ENCODE results near the gene SMG6.

SMG6 gene

GRCh38 chr17:2086306-2086705, 217.3 kb downstream of the SMG6 start:
- TF ChIP-seq MAX (IDR thresholded peaks at IDR 0.05; ENCODE audit: low read depth, low read length), result no peak
- TF ChIP-seq MYC (IDR thresholded peaks at IDR 0.05; ENCODE audit: low read depth, low read length), result no peak
- TF ChIP-seq POLR2A (IDR thresholded peaks at IDR 0.05; ENCODE audit: extremely low read depth, insufficient read length), result no peak
- no peak for TF ChIP-seq CTCF (IDR thresholded peaks at IDR 0.05; ENCODE audit: low read depth, low read length)
- no peak for DNase-seq (ENCODE audit: low read depth)
- no peak overlapping the region for H3K4me3 ChIP-seq (ENCODE audit: low read depth, low read length)

- TF ChIP-seq MAX (IDR thresholded peaks at IDR 0.05; ENCODE audit: low read depth, low read length), result no peak
- H3K4me3 ChIP-seq (ENCODE audit: low read depth, low read length), result no peak overlapping the region
- no peak for DNase-seq (ENCODE audit: low read depth)
These were observed 218.0 kb downstream of the SMG6 start for GRCh38 chr17:2085648-2085949.

- TF ChIP-seq CTCF (IDR thresholded peaks at IDR 0.05; ENCODE audit: low read depth, low read length) (no peak), MYC (IDR thresholded peaks at IDR 0.05; ENCODE audit: low read depth, low read length) (no peak), MAX (IDR thresholded peaks at IDR 0.05; ENCODE audit: low read depth, low read length) (no peak), POLR2A (IDR thresholded peaks at IDR 0.05; ENCODE audit: extremely low read depth, insufficient read length) (no peak)
- no peak overlapping the region for H3K4me3 ChIP-seq (ENCODE audit: low read depth, low read length)
- DNase-seq (ENCODE audit: low read depth), result no peak
These were observed 218.6 kb downstream of the SMG6 start for GRCh38 chr17:2084766-2085647.

- DNase-seq (ENCODE audit: low read depth), result no peak
- no peak overlapping the region for H3K4me3 ChIP-seq (ENCODE audit: low read depth, low read length)
- TF ChIP-seq POLR2A (IDR thresholded peaks at IDR 0.05; ENCODE audit: extremely low read depth, insufficient read length), result no peak
- TF ChIP-seq CTCF (IDR thresholded peaks at IDR 0.05; ENCODE audit: low read depth, low read length), result no peak
- TF ChIP-seq MYC (IDR thresholded peaks at IDR 0.05; ENCODE audit: low read depth, low read length), result no peak
- TF ChIP-seq MAX (IDR thresholded peaks at IDR 0.05; ENCODE audit: low read depth, low read length), result no peak
These were observed 219.4 kb downstream of the SMG6 start for GRCh38 chr17:2084036-2084765.

- no peak overlapping the region for H3K4me3 ChIP-seq (ENCODE audit: low read depth, low read length)
- TF ChIP-seq POLR2A (IDR thresholded peaks at IDR 0.05; ENCODE audit: extremely low read depth, insufficient read length) (no peak), CTCF (IDR thresholded peaks at IDR 0.05; ENCODE audit: low read depth, low read length) (no peak), MAX (IDR thresholded peaks at IDR 0.05; ENCODE audit: low read depth, low read length) (no peak), MYC (IDR thresholded peaks at IDR 0.05; ENCODE audit: low read depth, low read length) (no peak)
- peak; percentile 76 for DNase-seq (ENCODE audit: low read depth)
These were observed 220.0 kb downstream of the SMG6 start for GRCh38 chr17:2083613-2084035.
